ENCODE results near the gene ATXN1. TPM values are rescaled to one million over a fixed set of nuclear protein-coding genes. Genes with fewer than 3 reads are reported as not detected.
"Not testable (repeated sequence)": the region's sequence is repeated elsewhere in the genome, so short reads cannot be mapped to it uniquely, and the experiment has no call there.

ATXN1 gene
- total RNA-seq, 1 experiment from 2014 or later, result 7.6 TPM

GRCh38 chr6:16380220-16380809 is 380.9 kb downstream of the ATXN1 start:
- DNase-seq, result no peak
- Histone ChIP-seq H3K36me3 (replicated peaks; ENCODE audit: control insufficient read depth, insufficient read depth, low read length) (no peaks in the 10 kb centered on the region), H3K4me3 (ENCODE audit: insufficient read depth, low read depth, low read length) (no peak overlapping the region), H3K27me3 (ENCODE audit: control insufficient read depth, insufficient read depth, low read length) (no peaks in the 10 kb centered on the region)

DNA sequence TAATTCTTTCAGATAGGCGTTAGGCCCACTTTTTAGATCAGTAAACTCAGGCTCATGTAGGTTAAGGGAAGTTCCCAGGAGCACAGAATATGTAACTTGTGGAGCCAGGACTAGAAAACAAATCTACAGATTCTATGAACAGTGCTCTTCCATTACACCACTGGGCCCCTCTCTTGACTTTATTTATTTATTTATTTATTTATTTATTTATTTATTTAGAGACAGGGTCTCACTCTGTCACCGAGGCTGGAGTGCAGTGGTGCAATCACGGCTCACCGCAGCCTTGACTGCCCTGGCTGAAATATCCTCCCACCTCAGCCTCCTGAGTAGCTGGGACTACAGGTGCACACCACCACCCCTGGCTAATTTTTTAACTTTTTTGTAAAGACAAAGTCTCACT is 382.9 kb downstream of the ATXN1 start:
- DNase-seq; H3K4me3 ChIP-seq (ENCODE audit: insufficient read depth, low read depth, low read length); H3K36me3 ChIP-seq (replicated peaks; ENCODE audit: control insufficient read depth, insufficient read depth, low read length); H3K27me3 ChIP-seq (ENCODE audit: control insufficient read depth, insufficient read depth, low read length): not testable (repeated sequence)

- H3K27me3 ChIP-seq (ENCODE audit: control insufficient read depth, insufficient read depth, low read length), result no peaks in the 10 kb centered on the region
- DNase-seq, result no peak
- no peaks in the 10 kb centered on the region for H3K36me3 ChIP-seq (replicated peaks; ENCODE audit: control insufficient read depth, insufficient read depth, low read length)
- no peak overlapping the region for H3K4me3 ChIP-seq (ENCODE audit: insufficient read depth, low read depth, low read length)
Measured at GRCh38 chr6:16377470-16377869, 383.8 kb downstream of the ATXN1 start.

- no peaks in the 10 kb centered on the region for H3K27me3 ChIP-seq (ENCODE audit: control insufficient read depth, insufficient read depth, low read length)
- no peaks in the 10 kb centered on the region for H3K36me3 ChIP-seq (replicated peaks; ENCODE audit: control insufficient read depth, insufficient read depth, low read length)
- DNase-seq, result no peak
- H3K4me3 ChIP-seq (ENCODE audit: insufficient read depth, low read depth, low read length), result no peak overlapping the region
Measured at GRCh38 chr6:16375843-16376242, 385.4 kb downstream of the ATXN1 start.

DNA sequence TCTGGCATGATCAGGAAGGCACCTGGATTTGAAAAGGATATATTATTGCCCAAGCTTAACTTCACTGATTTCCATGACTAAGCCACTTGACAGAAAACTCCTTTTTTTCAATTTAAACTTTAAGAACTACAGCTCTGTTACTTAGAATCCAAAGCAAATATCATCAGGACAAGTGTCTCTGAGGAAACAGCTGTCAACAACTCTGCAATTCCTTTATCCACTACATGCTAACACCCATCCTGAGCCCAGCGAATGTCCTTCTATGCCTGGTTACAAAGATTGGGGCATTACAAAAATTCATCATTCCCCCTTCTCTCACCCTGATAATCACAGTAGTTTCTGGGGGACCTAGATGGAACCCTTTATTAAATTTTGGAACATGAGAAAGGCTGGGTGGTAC is 386.1 kb downstream of the ATXN1 start:
- Histone ChIP-seq H3K4me3 (ENCODE audit: insufficient read depth, low read depth, low read length) (no peak overlapping the region), H3K27me3 (ENCODE audit: control insufficient read depth, insufficient read depth, low read length) (no peaks in the 10 kb centered on the region), H3K36me3 (replicated peaks; ENCODE audit: control insufficient read depth, insufficient read depth, low read length) (no peaks in the 10 kb centered on the region)
- DNase-seq, result no peak

GRCh38 chr6:16374461-16375200 is 386.6 kb downstream of the ATXN1 start:
- no peaks in the 10 kb centered on the region for H3K27me3 ChIP-seq (ENCODE audit: control insufficient read depth, insufficient read depth, low read length)
- DNase-seq, result no peak
- no peaks in the 10 kb centered on the region for H3K36me3 ChIP-seq (replicated peaks; ENCODE audit: control insufficient read depth, insufficient read depth, low read length)
- no peak overlapping the region for H3K4me3 ChIP-seq (ENCODE audit: insufficient read depth, low read depth, low read length)

DNA sequence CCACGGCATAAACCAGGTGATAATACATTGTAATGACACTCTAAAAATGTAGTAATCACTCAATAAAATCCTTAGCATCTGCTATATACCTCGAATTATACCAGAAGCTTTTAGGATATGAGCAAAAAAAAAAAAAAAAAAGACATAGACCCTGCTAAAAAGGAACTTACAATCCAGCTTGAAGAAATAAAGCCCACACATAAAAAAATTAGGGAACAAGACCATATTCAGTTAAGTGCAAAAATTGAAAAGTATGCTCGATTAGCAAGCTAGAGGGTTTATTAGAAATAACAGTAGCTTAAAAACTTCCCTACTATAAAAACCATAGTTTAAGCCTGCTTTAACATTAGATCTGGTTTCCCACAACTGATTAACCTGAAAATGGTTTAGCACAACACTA is 387.2 kb downstream of the ATXN1 start:
- H3K27me3 ChIP-seq (ENCODE audit: control insufficient read depth, insufficient read depth, low read length), result no peaks in the 10 kb centered on the region
- DNase-seq, result no peak
- H3K4me3 ChIP-seq (ENCODE audit: insufficient read depth, low read depth, low read length), result no peak overlapping the region
- no peaks in the 10 kb centered on the region for H3K36me3 ChIP-seq (replicated peaks; ENCODE audit: control insufficient read depth, insufficient read depth, low read length)

- DNase-seq, result no peak
- Histone ChIP-seq H3K4me3 (ENCODE audit: insufficient read depth, low read depth, low read length) (no peak overlapping the region), H3K36me3 (replicated peaks; ENCODE audit: control insufficient read depth, insufficient read depth, low read length) (no peaks in the 10 kb centered on the region), H3K27me3 (ENCODE audit: control insufficient read depth, insufficient read depth, low read length) (no peaks in the 10 kb centered on the region)
Measured at GRCh38 chr6:16372029-16372776, 389.1 kb downstream of the ATXN1 start.

GRCh38 chr6:16371401-16371800 is 389.9 kb downstream of the ATXN1 start:
- Histone ChIP-seq H3K27me3 (ENCODE audit: control insufficient read depth, insufficient read depth, low read length) (no peaks in the 10 kb centered on the region), H3K4me3 (ENCODE audit: insufficient read depth, low read depth, low read length) (no peak overlapping the region), H3K36me3 (replicated peaks; ENCODE audit: control insufficient read depth, insufficient read depth, low read length) (no peaks in the 10 kb centered on the region)
- DNase-seq, result no peak

- Histone ChIP-seq H3K27me3 (ENCODE audit: control insufficient read depth, insufficient read depth, low read length) (no peaks in the 10 kb centered on the region), H3K4me3 (ENCODE audit: insufficient read depth, low read depth, low read length) (no peak overlapping the region), H3K36me3 (replicated peaks; ENCODE audit: control insufficient read depth, insufficient read depth, low read length) (no peaks in the 10 kb centered on the region)
- DNase-seq, result no peak
Measured at GRCh38 chr6:16370943-16371342, 390.3 kb downstream of the ATXN1 start.

DNA sequence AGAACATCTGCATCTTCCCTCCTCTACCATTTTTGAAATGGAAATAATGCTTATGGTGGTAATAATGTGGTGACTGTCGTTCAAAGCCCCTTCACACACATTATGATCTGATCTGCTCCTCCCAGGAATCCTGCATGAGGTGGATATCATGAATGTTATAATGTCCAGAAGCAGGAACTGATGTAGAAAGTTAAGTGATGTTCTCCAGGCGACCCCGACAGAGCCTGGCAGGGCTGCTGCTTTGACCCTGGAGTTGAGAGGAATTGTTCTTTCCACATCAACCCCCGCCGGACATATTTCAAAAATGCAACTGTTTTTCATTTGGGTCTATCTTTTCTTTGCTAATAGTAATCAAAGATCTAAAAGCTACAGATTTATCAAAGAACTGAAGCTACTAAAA is 391.3 kb downstream of the ATXN1 start:
- Histone ChIP-seq H3K27me3 (ENCODE audit: control insufficient read depth, insufficient read depth, low read length) (no peaks in the 10 kb centered on the region), H3K36me3 (replicated peaks; ENCODE audit: control insufficient read depth, insufficient read depth, low read length) (no peaks in the 10 kb centered on the region), H3K4me3 (ENCODE audit: insufficient read depth, low read depth, low read length) (no peak overlapping the region)
- DNase-seq, result no peak

GRCh38 chr6:16369140-16369745 is 392.0 kb downstream of the ATXN1 start:
- Histone ChIP-seq H3K27me3 (ENCODE audit: control insufficient read depth, insufficient read depth, low read length) (no peaks in the 10 kb centered on the region), H3K36me3 (replicated peaks; ENCODE audit: control insufficient read depth, insufficient read depth, low read length) (no peaks in the 10 kb centered on the region), H3K4me3 (ENCODE audit: insufficient read depth, low read depth, low read length) (no peak overlapping the region)
- no peak for DNase-seq

DNA sequence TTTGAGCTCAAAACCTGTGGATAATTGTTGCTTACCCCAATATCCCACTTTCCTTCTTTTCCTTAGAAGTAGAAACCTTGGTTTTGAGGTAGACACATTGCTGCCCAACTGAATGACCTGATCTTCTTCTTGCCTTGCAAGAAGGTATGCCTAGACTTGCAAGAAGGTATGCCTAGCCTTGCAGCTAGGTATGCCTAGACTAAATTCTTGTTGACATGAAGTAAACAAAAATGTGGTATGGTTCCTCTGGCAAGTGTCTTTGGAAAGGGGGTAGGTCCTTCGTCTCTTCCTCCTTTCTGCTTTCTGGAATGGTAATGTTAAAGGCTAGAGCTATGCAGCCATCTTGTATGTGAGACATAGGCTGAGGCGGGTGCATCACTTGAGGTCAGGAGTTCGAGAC is 393.7 kb downstream of the ATXN1 start:
- no peaks in the 10 kb centered on the region for H3K36me3 ChIP-seq (replicated peaks; ENCODE audit: control insufficient read depth, insufficient read depth, low read length)
- H3K27me3 ChIP-seq (ENCODE audit: control insufficient read depth, insufficient read depth, low read length), result no peaks in the 10 kb centered on the region
- H3K4me3 ChIP-seq (ENCODE audit: insufficient read depth, low read depth, low read length), result no peak overlapping the region
- no peak for DNase-seq

DNA sequence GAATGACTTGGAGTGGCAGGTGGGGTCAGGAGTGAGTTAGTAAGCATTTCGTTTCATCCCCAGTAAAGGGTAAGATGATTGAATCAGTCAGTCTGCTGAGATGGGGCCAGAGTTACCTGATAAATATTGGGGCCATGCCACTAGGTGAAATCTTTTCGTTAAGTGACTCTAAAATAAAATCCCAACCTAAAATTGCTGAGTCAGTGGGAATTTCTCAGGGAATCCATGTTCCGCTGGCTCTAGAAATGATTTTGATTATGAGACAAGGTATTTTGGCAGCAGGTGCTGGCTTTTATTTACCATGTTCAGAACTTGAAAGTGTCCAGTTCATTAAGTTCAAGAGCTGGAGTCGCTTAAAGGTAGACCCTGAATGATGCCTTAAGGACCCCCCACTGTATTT is 397.5 kb downstream of the ATXN1 start:
- H3K36me3 ChIP-seq (replicated peaks; ENCODE audit: control insufficient read depth, insufficient read depth, low read length), result no peaks in the 10 kb centered on the region
- no peak for DNase-seq

More for the DNA sequence above, 397.5 kb downstream of the ATXN1 start:
- no peaks in the 10 kb centered on the region for H3K27me3 ChIP-seq (ENCODE audit: control insufficient read depth, insufficient read depth, low read length)
- H3K4me3 ChIP-seq (ENCODE audit: insufficient read depth, low read depth, low read length), result no peak overlapping the region
